K562 (cell line): Measurements from ENCODE around the gene ZBTB20. TPM values are rescaled to one million over a fixed set of nuclear protein-coding genes. Genes with fewer than 3 reads are reported as not detected.

Experiments
- ATAC-seq: fragments of 200-7000 bp; cut with Tn5 transposase; 3 replicates; pipeline ENCODE4 v1.9.1; 2020; ENCODE audit warnings: moderate library complexity
- BruUV-seq: library from RNA; stranded (reverse); fragments of 400-500 nt; replicated peaks from 2 replicates; lab custom pipeline; 2021; lab: Mats Ljungman, UMichigan
- CTCF ChIA-PET: fragments of 300-600 bp; formaldehyde crosslinking; extraction: SDS; loops from one replicate; lab custom pipeline; 2021; ENCODE audit warnings: low intra/inter-chr PET ratio; lab: Yijun Ruan, JAX
- POLR2A ChIA-PET: fragments of 300-600, 350-650 bp; sonication (Branson Sonifier 250); formaldehyde crosslinking; extraction: SDS; loops from one replicate; lab custom pipeline; 2021; ENCODE audit warnings: antibody characterized with exemption, inconsistent platforms; lab: Yijun Ruan, JAX
- DNase-seq, 4 experiments: peaks; one replicate each; pipeline versions ENCODE4 v3.0.0 to v3.0.0-alpha.2; 2011 to 2018; ENCODE audit warnings: low spot score in 3 of 4, mixed read lengths in 3 of 4; ENCODE audit errors: extremely low read depth in 1 of 4
- FAIRE-seq: peaks from 2 replicates; lab custom pipeline; 2011; peaks lifted over from hg19 to GRCh38; lab: Jason Lieb, UNC
- H2AFZ ChIP-seq: 2 replicates; pipeline ENCODE4 v1.6.0; 2011; ENCODE audit warnings: low read depth, low read length, control low read depth, inconsistent platforms
- H3K27ac ChIP-seq: fragments of 200-600 bp; 3 replicates; pipeline ENCODE4 v1.8.0; 2011; ENCODE audit warnings: low read depth, mild to moderate bottlenecking, control low read depth, inconsistent platforms, low read length, moderate library complexity, mixed read lengths; ENCODE audit errors: extremely low read depth
- H3K27me3 ChIP-seq, 2 experiments: fragments of 300-600 bp in 1 of 2; 2 replicates in 1 of 2; 3 replicates in 1 of 2; pipeline versions ENCODE4 v1.6.0 to v1.8.0; 2011; ENCODE audit warnings: inconsistent platforms in 2 of 2, low read length in 2 of 2, mild to moderate bottlenecking in 1 of 2, mixed read lengths in 1 of 2, moderate library complexity in 1 of 2; ENCODE audit not compliant: control insufficient read depth in 2 of 2, insufficient read depth in 2 of 2
- H3K36me3 ChIP-seq: fragments of 300-600 bp; 3 replicates; pipeline ENCODE4 v1.8.0; 2011; ENCODE audit warnings: mild to moderate bottlenecking, low read length, inconsistent platforms; ENCODE audit not compliant: control insufficient read depth, insufficient read depth
- H3K4me1 ChIP-seq, 2 experiments: fragments of 200-600 bp in 1 of 2; replicated peaks in 1 of 2; 2 replicates in 1 of 2; 3 replicates in 1 of 2; pipeline versions ENCODE4 v1.5.1 to v1.8.0; 2011; ENCODE audit warnings: inconsistent platforms in 2 of 2, low read length in 2 of 2, mild to moderate bottlenecking in 1 of 2, mixed read lengths in 1 of 2, moderate library complexity in 1 of 2; ENCODE audit not compliant: control insufficient read depth in 2 of 2, insufficient read depth in 2 of 2
- H3K4me2 ChIP-seq: 2 replicates; pipeline ENCODE4 v1.6.1; 2011; ENCODE audit warnings: low read length, control low read depth, inconsistent platforms, mixed read lengths; ENCODE audit not compliant: insufficient read depth
- H3K4me3 ChIP-seq: fragments of 200-600 bp; sonication (generic), shearing (Covaris generic); 2 replicates; pipeline ENCODE4 v1.5.1; 2016; ENCODE audit warnings: control low read depth, inconsistent platforms
- H3K79me2 ChIP-seq: fragments of 200-600 bp; 3 replicates; pipeline ENCODE4 v1.8.0; 2011; ENCODE audit warnings: low read length, inconsistent platforms; ENCODE audit not compliant: control insufficient read depth, insufficient read depth
- H3K9ac ChIP-seq, 2 experiments: 2 replicates each; pipeline versions ENCODE4 v1.6.0 to v1.6.1; 2011; ENCODE audit warnings: low read depth in 2 of 2, low read length in 2 of 2, control low read depth in 1 of 2, inconsistent platforms in 1 of 2, mild to moderate bottlenecking in 1 of 2, mixed read lengths in 1 of 2; ENCODE audit not compliant: insufficient read depth in 1 of 2
- H3K9me1 ChIP-seq: one replicate; pipeline ENCODE4 v1.6.0; 2011; ENCODE audit warnings: inconsistent platforms, mild to moderate bottlenecking, low read length, moderate library complexity; ENCODE audit not compliant: control insufficient read depth, insufficient read depth
- H3K9me3 ChIP-seq: replicated peaks from 2 replicates; pipeline ENCODE4 v1.5.1; 2011; ENCODE audit warnings: low read depth, low read length, inconsistent platforms; ENCODE audit not compliant: control insufficient read depth, insufficient read depth
- H4K20me1 ChIP-seq: replicated peaks from 2 replicates; pipeline ENCODE4 v1.6.1; 2011; ENCODE audit warnings: low read length, inconsistent platforms, mixed read lengths; ENCODE audit not compliant: control insufficient read depth, insufficient read depth
- ARID3A ChIP-seq: IDR thresholded peaks from 2 replicates; pipeline ENCODE4 v1.6.1; 2012; ENCODE audit warnings: low read depth, low read length, improper control_type of control experiment, borderline replicate concordance
- EGR1 ChIP-seq: fragments of 450-650 bp; conservative IDR thresholded peaks from 2 replicates; pipeline ENCODE4 v1.6.1; 2017; ENCODE audit warnings: mild to moderate bottlenecking
- HDAC2 ChIP-seq: fragments of 450-650 bp; IDR thresholded peaks from 2 replicates; pipeline ENCODE4 v1.6.1; 2016; ENCODE audit warnings: mild to moderate bottlenecking
- IRF2 ChIP-seq: sonication (generic); formaldehyde crosslinking; IDR thresholded peaks from 2 replicates; pipeline ENCODE4 v1.8.1; 2022; ENCODE audit warnings: mild to moderate bottlenecking, missing genetic modification reagents
- MCM2 ChIP-seq: fragments of 450-650 bp; IDR thresholded peaks from 2 replicates; pipeline ENCODE4 v1.6.1; 2017; ENCODE audit warnings: low read depth, mild to moderate bottlenecking
- RFX1 ChIP-seq: fragments of 450-650 bp; IDR thresholded peaks from 2 replicates; pipeline ENCODE4 v1.6.1; 2016; ENCODE audit warnings: mild to moderate bottlenecking, moderate library complexity
- SRSF1 ChIP-seq: fragments of 200-400 bp; formaldehyde crosslinking; IDR thresholded peaks from 2 replicates; pipeline ENCODE4 v1.6.1; 2017; ENCODE audit warnings: mild to moderate bottlenecking, low read depth, low read length, moderate library complexity
- TAL1 ChIP-seq: fragments of 450-650 bp; IDR thresholded peaks from 2 replicates; pipeline ENCODE4 v1.6.1; 2016; ENCODE audit warnings: mild to moderate bottlenecking
- ZBTB43 ChIP-seq: sonication (generic); formaldehyde crosslinking; IDR thresholded peaks from 2 replicates; pipeline ENCODE4 v1.8.0; 2023; ENCODE audit warnings: mild to moderate bottlenecking, missing genetic modification reagents
- ZFP91 ChIP-seq: sonication (generic); formaldehyde crosslinking; IDR thresholded peaks from 2 replicates; pipeline ENCODE4 v1.8.0; 2022; ENCODE audit warnings: mild to moderate bottlenecking, missing genetic modification reagents
- ZHX1 ChIP-seq: fragments of 150-350 bp; conservative IDR thresholded peaks from 2 replicates; pipeline ENCODE4 v1.6.1; 2014; ENCODE audit warnings: low read length
- ZNF146 ChIP-seq: IDR thresholded peaks from one replicate; pipeline ENCODE4 v1.6.1; 2018; ENCODE audit warnings: missing compliant biosample characterization; ENCODE audit not compliant: unreplicated experiment
- ZNF354B ChIP-seq: fragments of 250-450 bp; sonication (Bioruptor Pico); IDR thresholded peaks from 2 replicates; pipeline ENCODE4 v1.4.0; 2020
- ZNF655 ChIP-seq: fragments of 250-450 bp; sonication (Bioruptor Pico); IDR thresholded peaks from 2 replicates; pipeline ENCODE4 v1.5.0; 2021
- ZZZ3 ChIP-seq: fragments of 450-650 bp; IDR thresholded peaks from 2 replicates; pipeline ENCODE4 v1.6.1; 2016; ENCODE audit warnings: antibody characterized with exemption, mild to moderate bottlenecking, moderate library complexity
- WGBS: fragments of 100-300 bp; shearing (Covaris generic); methylation state at CpG from one replicate; pipeline ENCODE4 v1.1.6; 2016; ENCODE audit warnings: low coverage, mixed read lengths; ENCODE audit not compliant: insufficient coverage; ENCODE audit errors: missing lambda C conversion rate; 5-methylcytosine and 5-hydroxymethylcytosine counted together
- in situ Hi-C: fragments of 300-500 bp; cut with MboI; formaldehyde crosslinking; loops from 4 replicates; pipeline ENCODE4 v1.15.0; 2018; ENCODE audit warnings: inconsistent platforms, mixed read lengths
- intact Hi-C: fragments of 100-400 bp; cut with micrococcal nuclease; formaldehyde crosslinking; loops from 2 replicates; pipeline ENCODE4 v1.14.2; 2022
- polyA plus RNA-seq, 8 experiments: library from polyadenylated mRNA; depleted of rRNA in 4 of 8; stranded (reverse) in 5 of 8; unstranded in 3 of 8; fragments of >200 nt; fragmentation: Nextera tagmentation in 2 of 8; fragmentation: Illumina TruSeq in 1 of 8; extraction: Ambion mirVana in 2 of 8; extraction: Trizol in 1 of 8; gene quantifications; 2 replicates each; pipeline versions ENCODE4 v1.2.1 to v1.2.3, GENCODE V29; 2011 to 2014; ENCODE audit warnings: inconsistent platforms in 1 of 8, missing spikeins in 1 of 8
- total RNA-seq, 7 experiments: library from RNA; depleted of rRNA in 6 of 7; stranded (reverse); fragments of >200 nt in 6 of 7; fragmentation: Illumina TruSeq in 2 of 7; extraction: Trizol in 2 of 7; gene quantifications; 2 replicates each; pipeline versions ENCODE4 v1.2.1 to v1.2.3, GENCODE V29; 2011 to 2021; ENCODE audit warnings: low replicate concordance in 1 of 7

Gene ZBTB20
- total and polyA plus RNA-seq, 9 of the 15 experiments (the other 6 are each of a cell fraction or from before 2014, with no cell fraction given), result 0.17 to 1.7 (median 0.45) TPM

GRCh38 chr3:114880078-114880477, 267.0 kb downstream of the ZBTB20 start:
- no TSS peak for BruUV-seq
- ATAC-seq, result no peak
- in situ Hi-C loops, result no loop called here
- no peak overlapping the region for H3K4me2 ChIP-seq
- H3K27me3 ChIP-seq, result no peaks in the 10 kb centered on the region
- no peaks in the 10 kb centered on the region for H3K4me1 ChIP-seq
- H3K4me3 ChIP-seq, result no peak overlapping the region
- no peaks in the 10 kb centered on the region for H3K79me2 ChIP-seq
- H3K9me3 ChIP-seq, result no peaks in the 10 kb centered on the region
- no peaks in the 10 kb centered on the region for H3K36me3 ChIP-seq
- CTCF ChIA-PET, result no interaction called here
- H3K9me1 ChIP-seq, result no peaks in the 10 kb centered on the region
- intact Hi-C loops, result no loop called here
- no peak overlapping the region for H3K9ac ChIP-seq
- POLR2A ChIA-PET, result no interaction called here
- no peak overlapping the region for H3K27ac ChIP-seq
- no peaks in the 10 kb centered on the region for H4K20me1 ChIP-seq
- 13% methylated on average over 4 of the region's 4 CpGs for WGBS
- FAIRE-seq, result no peak
- no peak overlapping the region for H2AFZ ChIP-seq
- no peak for DNase-seq
- TF ChIP-seq ZNF655 (CRISPR knock-in tag) (no peak), EGR1 (no peak), MCM2 (no peak), ZHX1 (no peak), IRF2 (no peak), ZFP91 (CRISPR knock-in tag) (no peak), ZBTB43 (CRISPR knock-in tag) (no peak), RFX1 (no peak), HDAC2 (no peak), SRSF1 (no peak), ZZZ3 (no peak), ZNF354B (CRISPR knock-in tag) (no peak), ARID3A (no peak), TAL1 (no peak), ZNF146 (CRISPR knock-in tag) (no peak)
